GM23338 (cell line): ENCODE measurements around the gene LZIC. TPM values are rescaled to one million over a fixed set of nuclear protein-coding genes. Genes with fewer than 3 reads are reported as not detected.

Experiments
- microRNA-seq: library from miRNA; unstranded; fragments of <30 nt; microRNA quantifications from one replicate; pipeline ENCODE4, GENCODE V29; 2017
- polyA plus RNA-seq: library from polyadenylated mRNA; unstranded; fragments of >200 nt; fragmentation: Nextera tagmentation; extraction: Ambion mirVana; gene quantifications from 2 replicates; pipeline ENCODE4 v1.2.1, GENCODE V29; 2016
- small RNA-seq: library from RNA; depleted of rRNA; stranded (forward); fragments of <200 nt; gene quantifications from one replicate; pipeline ENCODE3, GENCODE V24; 2014; ENCODE audit warnings: low replicate concordance
- total RNA-seq: library from RNA; depleted of rRNA; stranded (reverse); fragments of >200 nt; shearing (Covaris generic); gene quantifications from 2 replicates; pipeline ENCODE4 v1.2.3, GENCODE V29; 2014; rRNA removed

LZIC gene
- total and polyA plus RNA-seq, 2 experiments from 2014 or later = 19.4 to 23.5 TPM

Small RNA genes within 50 kb of the gene (microRNA-seq; reads per million reads assigned to microRNA genes)
- not detected for gene MIR5697

Small RNA genes within 50 kb of the gene (small RNA-seq; reads per million reads assigned to genes)
- gene MIR5697 = not detected

Other genes with a start within 250 kb of the LZIC start
- 56.4 and 66.2 TPM in 2 replicates for gene CLSTN1, start 119.4 kb downstream of the LZIC start, total RNA-seq
- gene CLSTN1, start 119.4 kb downstream of the LZIC start, polyA plus RNA-seq = 38.5 and 41.7 TPM in 2 replicates
- gene CTNNBIP1, start 33.1 kb downstream of the LZIC start, total RNA-seq = 50.8 and 55.1 TPM in 2 replicates
- 30.2 and 30.3 TPM in 2 replicates for gene CTNNBIP1, start 33.1 kb downstream of the LZIC start, polyA plus RNA-seq
- 2.1 and 2.5 TPM in 2 replicates for gene NMNAT1, start 84 bp upstream of the LZIC start, total RNA-seq
- 2.8 and 3.9 TPM in 2 replicates for gene NMNAT1, start 84 bp upstream of the LZIC start, polyA plus RNA-seq
- 3.2 and 11.7 TPM in 2 replicates for gene RBP7, start 53.8 kb upstream of the LZIC start, total RNA-seq
- 16.7 and 18.9 TPM in 2 replicates for gene RBP7, start 53.8 kb upstream of the LZIC start, polyA plus RNA-seq
- 76.5 and 115 TPM in 2 replicates for gene UBE4B, start 89.6 kb upstream of the LZIC start, total RNA-seq
- 27.9 and 28.4 TPM in 2 replicates for gene UBE4B, start 89.6 kb upstream of the LZIC start, polyA plus RNA-seq